ENCODE results near the gene CGN. TPM values are rescaled to one million over a fixed set of nuclear protein-coding genes. Genes with fewer than 3 reads are reported as not detected.

Gene CGN
- total RNA-seq (1 to 10 TPM in 1 of 2 donors, under 1 TPM in 1; 0.23 to 1.7 TPM), polyA plus RNA-seq (10 to 100 TPM in 1 of 2 donors, under 1 TPM in 1; 0.36 to 27.5 TPM)
- long read RNA-seq, donor 1, partial matches to known transcripts = 2 of 2 reads
- long read RNA-seq, donor 1, other reads (novel, unspliced or antisense) = 0 of 2 reads
- long read RNA-seq, donor 2 = 0 reads

GRCh38 chr1:151510957-151511635, at the start of gene CGN:
CGN (plus strand) TSS chr1:151511387; CDS start chr1:151518520, 7,133 bp downstream.
- no peak within 1 kb of the TSS for H3K27ac ChIP-seq (ENCODE audit: low read depth in 1 of 2, low read length in 2 of 2)
- intact Hi-C loops (cut with DNase I) = no loop called here
- WGBS, 2 donors = 0% methylated on average over 46 to 68 of the region's 68 CpGs

DNA sequence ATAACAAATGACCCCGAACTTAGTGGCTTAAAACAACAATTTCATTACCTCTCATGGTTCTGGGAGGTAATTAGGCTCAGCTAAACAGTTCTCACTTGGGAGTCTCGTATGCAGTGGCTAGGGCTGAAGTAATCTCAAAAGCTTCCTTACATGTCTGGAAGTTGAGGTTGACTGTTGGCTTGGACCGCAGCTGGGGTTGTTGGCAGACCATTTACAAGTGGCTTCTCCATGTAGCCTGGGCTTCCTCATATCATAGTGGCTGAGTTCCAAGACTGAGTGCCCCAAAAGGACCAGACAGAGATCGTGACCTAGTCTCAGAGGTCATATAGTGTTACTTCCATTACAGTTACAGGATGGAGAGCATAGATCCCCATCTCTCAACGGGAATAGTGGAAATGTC, 49.5 kb upstream of the CGN start:
- intact Hi-C loops (cut with DNase I) = no loop called here
- Histone ChIP-seq H3K27me3 (ENCODE audit: control insufficient read depth in 1 of 2, insufficient read depth in 2 of 2, low read length in 1 of 2) (no peaks in the 10 kb centered on the region), H3K4me3 (ENCODE audit: low read length in 2 of 2) (no peak overlapping the region), H3K36me3 (ENCODE audit: control insufficient read depth in 1 of 2, insufficient read depth in 2 of 2, low read length in 1 of 2) (no peaks in the 10 kb centered on the region), H3K9me3 (ENCODE audit: control insufficient read depth, low read length) (no peaks in the 10 kb centered on the region), H3K4me1 (ENCODE audit: control insufficient read depth in 1 of 2, insufficient read depth in 2 of 2, low read length in 2 of 2) (no peaks in the 10 kb centered on the region), H3K27ac (ENCODE audit: low read depth in 1 of 2, low read length in 2 of 2) (no peak overlapping the region)
- ATAC-seq (ENCODE audit: low FRiP score) (no peak), DNase-seq (no peak)
- WGBS, 2 donors = 70 to 73% methylated on average over 5 of the region's 5 CpGs

More at GRCh38 chr1:151510957-151511635, at the start of gene CGN:
- no peaks in the 10 kb centered on the region for H3K36me3 ChIP-seq (ENCODE audit: control insufficient read depth in 1 of 2, insufficient read depth in 2 of 2, low read length in 1 of 2)
- DNase-seq (peak; percentile 89 to 94), ATAC-seq (ENCODE audit: low FRiP score) (peak; percentile 95)
- H3K4me1 ChIP-seq (ENCODE audit: control insufficient read depth in 1 of 2, insufficient read depth in 2 of 2, low read length in 2 of 2) = peaks cover 0 to 5% of the 10 kb centered on the region in 2 donors
- H3K4me3 ChIP-seq (ENCODE audit: low read length in 2 of 2) = peak within 1 kb of the TSS; percentile 3 to 59
- H3K27me3 ChIP-seq (ENCODE audit: control insufficient read depth in 1 of 2, insufficient read depth in 2 of 2, low read length in 1 of 2) = no peaks in the 10 kb centered on the region
- no peaks in the 10 kb centered on the region for H3K9me3 ChIP-seq (ENCODE audit: control insufficient read depth, low read length)

- Histone ChIP-seq H3K27ac (ENCODE audit: low read depth in 1 of 2, low read length in 2 of 2) (no peak overlapping the region), H3K9me3 (ENCODE audit: control insufficient read depth, low read length) (no peaks in the 10 kb centered on the region), H3K27me3 (ENCODE audit: control insufficient read depth in 1 of 2, insufficient read depth in 2 of 2, low read length in 1 of 2) (no peaks in the 10 kb centered on the region), H3K4me3 (ENCODE audit: low read length in 2 of 2) (no peak overlapping the region), H3K36me3 (ENCODE audit: control insufficient read depth in 1 of 2, insufficient read depth in 2 of 2, low read length in 1 of 2) (no peaks in the 10 kb centered on the region), H3K4me1 (ENCODE audit: control insufficient read depth in 1 of 2, insufficient read depth in 2 of 2, low read length in 2 of 2) (no peaks in the 10 kb centered on the region)
- WGBS, 2 donors = 58 to 59% methylated on average over 1 of the region's 1 CpG
- DNase-seq = no peak
- intact Hi-C loops (cut with DNase I) = no loop called here
- ATAC-seq (ENCODE audit: low FRiP score) = no peak
These were observed 46.2 kb upstream of the CGN start for GRCh38 chr1:151465026-151465425.

DNA sequence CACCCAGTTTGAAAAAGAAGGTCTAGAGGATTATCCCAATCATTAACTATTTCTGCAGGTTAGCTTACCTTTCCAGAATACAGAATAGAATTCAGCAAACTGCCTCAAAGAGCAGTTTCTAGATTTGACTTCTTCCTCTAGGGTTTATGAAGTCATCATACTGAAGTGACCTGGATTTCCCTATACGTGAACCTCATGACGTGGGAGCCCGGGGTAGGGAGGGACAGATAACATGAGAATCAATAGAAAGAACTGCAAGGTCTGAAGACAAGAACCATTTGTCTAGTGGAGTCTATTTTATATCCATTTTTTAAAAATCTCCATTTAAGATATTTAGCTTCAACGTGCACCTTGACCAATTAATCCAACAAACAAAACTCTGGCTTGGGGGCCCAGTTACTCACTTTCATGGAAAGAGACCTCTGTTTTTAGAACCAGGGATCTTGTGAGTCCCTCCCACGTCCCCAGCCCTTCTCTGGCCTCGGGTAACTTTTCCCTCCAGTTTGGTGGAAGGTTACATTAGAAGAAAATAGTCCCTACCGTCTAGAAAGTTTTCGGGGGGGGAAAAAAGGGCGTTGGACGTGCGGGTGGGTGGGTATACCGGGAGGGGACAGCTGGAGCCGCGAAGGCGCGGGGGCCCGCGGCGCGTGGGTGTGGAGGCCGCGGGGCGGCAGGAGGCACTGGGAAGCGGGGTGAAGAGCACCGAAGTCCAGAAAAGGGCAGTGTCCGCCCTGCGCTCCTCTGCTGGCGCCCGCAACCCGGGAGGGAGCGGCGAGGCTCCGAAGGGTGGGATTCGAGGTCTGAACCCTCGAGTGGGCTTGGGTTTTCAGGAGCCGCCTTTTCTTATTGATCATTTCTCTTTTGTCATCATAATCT, 38.1 kb upstream of the CGN start:
- intact Hi-C loops (cut with DNase I) = loop anchor here (1.0 kb wide), 1 partner anchor 14 kb away; the partner anchor contains the start of gene POGZ (in 2 of the 2)

DNA sequence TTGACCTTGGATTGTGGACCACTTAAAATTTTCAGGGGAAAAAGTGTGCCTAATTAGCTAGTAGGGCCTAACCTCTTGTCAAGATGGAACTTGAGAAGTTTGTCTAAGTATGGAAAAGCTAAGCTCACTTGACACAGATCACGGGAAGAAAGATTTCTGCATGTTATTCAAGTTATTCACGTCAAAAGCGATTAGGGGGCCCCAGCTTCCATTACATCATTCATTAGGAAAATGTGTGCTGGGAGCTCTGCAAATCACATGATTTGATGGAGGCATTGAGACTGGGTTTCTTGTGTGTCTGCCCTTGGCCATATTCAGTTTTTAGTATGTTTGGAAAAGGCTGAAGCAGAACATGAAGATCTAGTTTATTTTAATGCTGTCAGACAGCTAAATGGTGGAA, 36.4 kb upstream of the CGN start:
- H3K27me3 ChIP-seq (ENCODE audit: control insufficient read depth in 1 of 2, insufficient read depth in 2 of 2, low read length in 1 of 2) = no peaks in the 10 kb centered on the region

More for the DNA sequence above, 38.1 kb upstream of the CGN start:
- DNase-seq (peak; percentile 53 to 83), ATAC-seq (ENCODE audit: low FRiP score) (peak; percentile 76)
- H3K36me3 ChIP-seq (ENCODE audit: control insufficient read depth in 1 of 2, insufficient read depth in 2 of 2, low read length in 1 of 2) = no peaks in the 10 kb centered on the region
- no peaks in the 10 kb centered on the region for H3K4me1 ChIP-seq (ENCODE audit: control insufficient read depth in 1 of 2, insufficient read depth in 2 of 2, low read length in 2 of 2)
- peak overlapping the region; percentile 23 to 83 for H3K4me3 ChIP-seq (ENCODE audit: low read length in 2 of 2)
- H3K9me3 ChIP-seq (ENCODE audit: control insufficient read depth, low read length) = no peaks in the 10 kb centered on the region
- peak overlapping the region; percentile 5 to 43 for H3K27ac ChIP-seq (ENCODE audit: low read depth in 1 of 2, low read length in 2 of 2)
- no peaks in the 10 kb centered on the region for H3K27me3 ChIP-seq (ENCODE audit: control insufficient read depth in 1 of 2, insufficient read depth in 2 of 2, low read length in 1 of 2)
- WGBS, 2 donors = 3% methylated on average over 35 to 36 of the region's 36 CpGs

DNA sequence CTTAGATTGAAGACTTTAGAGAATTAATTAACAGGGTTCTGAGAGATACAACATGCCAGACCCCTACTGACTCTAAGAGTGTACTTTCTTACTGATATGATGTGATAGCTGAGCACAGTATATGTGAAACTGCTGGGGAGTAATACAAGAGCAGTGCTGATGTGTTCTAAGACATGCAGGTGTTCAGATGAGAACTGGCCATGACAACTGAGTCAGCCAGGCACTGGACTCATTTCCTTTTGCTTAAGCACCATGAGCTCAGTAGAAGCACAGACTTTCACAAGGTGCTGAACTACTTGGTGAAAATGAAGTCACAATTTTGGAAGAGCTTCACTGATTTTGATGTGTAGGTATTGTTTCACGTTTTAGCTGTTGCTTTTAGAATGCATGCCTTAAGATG, 36.0 kb upstream of the CGN start:
- Histone ChIP-seq H3K4me3 (ENCODE audit: low read length in 2 of 2) (no peak overlapping the region), H3K27me3 (ENCODE audit: control insufficient read depth in 1 of 2, insufficient read depth in 2 of 2, low read length in 1 of 2) (no peaks in the 10 kb centered on the region), H3K4me1 (ENCODE audit: control insufficient read depth in 1 of 2, insufficient read depth in 2 of 2, low read length in 2 of 2) (no peaks in the 10 kb centered on the region), H3K36me3 (ENCODE audit: control insufficient read depth in 1 of 2, insufficient read depth in 2 of 2, low read length in 1 of 2) (no peaks in the 10 kb centered on the region), H3K27ac (ENCODE audit: low read depth in 1 of 2, low read length in 2 of 2) (no peak overlapping the region), H3K9me3 (ENCODE audit: control insufficient read depth, low read length) (no peaks in the 10 kb centered on the region)
- ATAC-seq (ENCODE audit: low FRiP score) (no peak), DNase-seq (no peak)
- 75 to 90% methylated on average over 1 of the region's 1 CpG for WGBS, 2 donors
- intact Hi-C loops (cut with DNase I) = no loop called here

More for the DNA sequence above, 36.4 kb upstream of the CGN start:
- Histone ChIP-seq H3K36me3 (ENCODE audit: control insufficient read depth in 1 of 2, insufficient read depth in 2 of 2, low read length in 1 of 2) (no peaks in the 10 kb centered on the region), H3K4me1 (ENCODE audit: control insufficient read depth in 1 of 2, insufficient read depth in 2 of 2, low read length in 2 of 2) (no peaks in the 10 kb centered on the region), H3K9me3 (ENCODE audit: control insufficient read depth, low read length) (no peaks in the 10 kb centered on the region), H3K27ac (ENCODE audit: low read depth in 1 of 2, low read length in 2 of 2) (no peak overlapping the region), H3K4me3 (ENCODE audit: low read length in 2 of 2) (no peak overlapping the region)
- no peak for DNase-seq
- intact Hi-C loops (cut with DNase I) = no loop called here
- WGBS, 2 donors = 88 to 93% methylated on average over 3 of the region's 3 CpGs
- ATAC-seq (ENCODE audit: low FRiP score) = no peak

DNA sequence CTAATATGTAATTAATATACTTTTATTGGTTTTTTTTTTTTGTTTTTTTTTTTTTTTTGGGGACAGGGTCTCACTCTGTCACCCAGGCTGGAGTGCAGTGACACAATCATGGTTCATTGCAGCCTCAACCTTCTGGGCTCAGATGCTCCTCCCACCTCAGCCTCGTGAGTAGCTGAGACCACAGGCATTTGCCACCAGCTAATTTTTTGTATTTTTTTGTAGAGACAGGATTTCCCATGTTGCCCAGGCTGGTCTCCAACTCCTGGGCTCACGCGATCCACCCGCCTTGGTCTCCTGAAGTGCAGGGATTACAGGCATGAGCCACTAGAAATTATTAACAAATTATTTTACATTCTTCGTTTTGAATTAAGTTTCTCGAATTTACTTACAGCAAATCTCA, 35.1 kb upstream of the CGN start:
- 80 to 87% methylated on average over 6 of the region's 6 CpGs for WGBS, 2 donors
- H3K4me1 ChIP-seq (ENCODE audit: control insufficient read depth in 1 of 2, insufficient read depth in 2 of 2, low read length in 2 of 2) = no peaks in the 10 kb centered on the region
- DNase-seq (no peak), ATAC-seq (ENCODE audit: low FRiP score) (no peak)
- no peaks in the 10 kb centered on the region for H3K9me3 ChIP-seq (ENCODE audit: control insufficient read depth, low read length)
- H3K27me3 ChIP-seq (ENCODE audit: control insufficient read depth in 1 of 2, insufficient read depth in 2 of 2, low read length in 1 of 2) = no peaks in the 10 kb centered on the region
- no peak overlapping the region for H3K4me3 ChIP-seq (ENCODE audit: low read length in 2 of 2)
- no peaks in the 10 kb centered on the region for H3K36me3 ChIP-seq (ENCODE audit: control insufficient read depth in 1 of 2, insufficient read depth in 2 of 2, low read length in 1 of 2)
- intact Hi-C loops (cut with DNase I) = no loop called here
- no peak overlapping the region for H3K27ac ChIP-seq (ENCODE audit: low read depth in 1 of 2, low read length in 2 of 2)

DNA sequence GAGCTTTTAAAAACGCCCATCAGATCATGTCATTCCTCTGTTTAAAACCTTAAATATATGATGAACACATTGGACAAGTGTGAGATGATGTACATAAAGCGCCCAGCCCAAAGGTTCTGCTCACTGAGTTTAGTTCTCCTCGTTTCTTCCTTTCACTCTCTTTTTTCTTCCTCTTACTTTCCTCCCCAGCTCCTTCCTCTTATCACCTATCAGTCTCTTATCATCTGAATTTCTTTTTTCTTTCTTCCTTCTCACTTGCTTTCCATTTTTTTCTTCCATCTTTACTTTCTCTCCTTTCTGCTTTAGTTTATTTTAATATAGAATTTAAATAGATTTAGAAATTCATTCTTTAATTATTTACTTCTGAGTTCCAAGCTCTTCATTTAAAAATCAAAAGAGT, 34.1 kb upstream of the CGN start:
- intact Hi-C loops (cut with DNase I) = no loop called here
- H3K4me1 ChIP-seq (ENCODE audit: control insufficient read depth in 1 of 2, insufficient read depth in 2 of 2, low read length in 2 of 2) = no peaks in the 10 kb centered on the region
- DNase-seq (no peak), ATAC-seq (ENCODE audit: low FRiP score) (no peak)
- no peaks in the 10 kb centered on the region for H3K27me3 ChIP-seq (ENCODE audit: control insufficient read depth in 1 of 2, insufficient read depth in 2 of 2, low read length in 1 of 2)
- 87 to 90% methylated on average over 3 of the region's 3 CpGs for WGBS, 2 donors
- no peak overlapping the region for H3K4me3 ChIP-seq (ENCODE audit: low read length in 2 of 2)
- no peaks in the 10 kb centered on the region for H3K36me3 ChIP-seq (ENCODE audit: control insufficient read depth in 1 of 2, insufficient read depth in 2 of 2, low read length in 1 of 2)
- H3K27ac ChIP-seq (ENCODE audit: low read depth in 1 of 2, low read length in 2 of 2) = no peak overlapping the region
- H3K9me3 ChIP-seq (ENCODE audit: control insufficient read depth, low read length) = no peaks in the 10 kb centered on the region
